ENCODE results near the gene OTOP3. TPM values are rescaled to one million over a fixed set of nuclear protein-coding genes. Genes with fewer than 3 reads are reported as not detected.

Gene OTOP3
- total and polyA plus RNA-seq, 2 donors (not counting 3 experiments of a cell fraction or from before 2014, with no cell fraction given): not detected

DNA sequence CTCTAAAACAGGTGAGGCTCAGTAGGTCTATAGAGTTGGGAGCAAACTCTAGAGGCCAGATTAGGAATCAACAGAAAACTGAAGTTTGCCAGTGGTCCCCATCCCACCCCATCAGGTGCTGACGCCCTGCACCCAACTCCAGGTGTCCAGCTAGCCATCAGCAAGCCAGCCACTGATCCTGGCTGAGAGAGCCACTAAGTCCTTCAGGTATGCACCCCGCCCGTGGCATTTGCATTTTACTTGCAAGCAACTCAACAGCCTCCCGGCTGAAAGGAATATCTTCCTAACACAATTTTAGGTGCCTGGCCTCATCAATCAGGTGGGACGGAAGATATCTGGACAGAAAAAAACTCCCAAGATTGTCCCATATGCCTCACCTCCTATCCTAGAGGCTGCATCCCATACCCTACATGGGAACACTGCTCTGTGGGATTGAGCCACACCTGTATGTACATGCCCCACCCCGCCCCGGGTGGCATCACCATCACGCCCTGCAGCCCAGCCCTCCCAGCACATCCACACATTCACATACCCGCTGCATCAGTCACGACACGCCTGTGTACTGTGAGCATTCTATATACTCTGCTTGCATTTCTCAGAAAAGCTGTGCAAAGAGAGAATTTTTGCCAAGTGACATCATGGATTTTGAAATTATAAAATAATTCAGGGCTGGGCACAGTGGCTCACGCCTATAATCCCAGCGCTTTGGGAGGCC is 8.3 kb downstream of the OTOP3 start:
- H3K27ac ChIP-seq (ENCODE audit: insufficient read depth, low read depth, low read length): no peak overlapping the region
- no peaks in the 10 kb centered on the region for H3K79me2 ChIP-seq (ENCODE audit: control insufficient read depth, insufficient read depth, low read length)
- H3K4me1 ChIP-seq (ENCODE audit: control insufficient read depth, extremely low read depth, insufficient read depth, low read length): no peaks in the 10 kb centered on the region
- no peaks in the 10 kb centered on the region for H3K36me3 ChIP-seq (ENCODE audit: control insufficient read depth in 2 of 2, extremely low read depth in 1 of 2, insufficient read depth in 2 of 2, low read length in 2 of 2)
- H3K4me2 ChIP-seq (ENCODE audit: insufficient read depth, low read length): no peak overlapping the region
- dilution Hi-C loops (cut with MboI; ENCODE audit: extremely low pct_ligation_motif_present, low sequenced_read_pairs): no loop called here
- no peak overlapping the region for H3K9ac ChIP-seq (replicated peaks; ENCODE audit: extremely low read depth, insufficient read depth, low read length)
- BruUV-seq (replicated peaks): no TSS peak
- DNase-seq (ENCODE audit: low read depth, low spot score): no peak
- intact Hi-C loops (cut with micrococcal nuclease): no loop called here
- ChIA-PET CTCF (interaction anchor here (1.7 kb wide), 1 partner anchor 10 kb away, joined by 5 read pairs; no protein-coding TSS in a partner anchor), POLR2A (interaction anchor here (0.8 kb wide), 1 partner anchor 14 kb away, joined by 3 read pairs; no protein-coding TSS in a partner anchor)
- no peak overlapping the region for H3K4me3 ChIP-seq (replicated peaks in 1 of 3; ENCODE audit: insufficient read depth in 1 of 3, low read depth in 1 of 3, low read length in 3 of 3)
- H3K9me1 ChIP-seq (replicated peaks; ENCODE audit: control insufficient read depth, extremely low read depth, insufficient read depth, low read length): no peaks in the 10 kb centered on the region
- no peaks in the 10 kb centered on the region for H4K20me1 ChIP-seq (replicated peaks; ENCODE audit: control insufficient read depth, extremely low read depth, insufficient read depth, low read length)
- H2AFZ ChIP-seq (ENCODE audit: low read depth, low read length): no peak overlapping the region
- no peak for FAIRE-seq
- no peaks in the 10 kb centered on the region for H3K9me3 ChIP-seq (replicated peaks; ENCODE audit: control insufficient read depth, insufficient read depth, low read length)
- H3K27me3 ChIP-seq (ENCODE audit: control insufficient read depth in 2 of 2, insufficient read depth in 2 of 2, low read length in 2 of 2): peaks cover 0 to 2% of the 10 kb centered on the region in 2 experiments
- TF ChIP-seq MYC (IDR thresholded peaks at IDR 0.05; ENCODE audit: low read depth, low read length) (no peak), GATA2 (IDR thresholded peaks at IDR 0.05; ENCODE audit: insufficient read depth, insufficient read length, low read depth, low read length) (no peak), POLR2A (IDR thresholded peaks at IDR 0.05; ENCODE audit: low read depth, low read length) (no peak), EZH2 (IDR thresholded peaks at IDR 0.05; ENCODE audit: borderline replicate concordance, low read depth, low read length, severe bottlenecking) (no peak), FOS (IDR thresholded peaks at IDR 0.05; ENCODE audit: borderline replicate concordance, insufficient read depth, low read length) (no peak), POLR2AphosphoS5 (IDR thresholded peaks at IDR 0.05; ENCODE audit: insufficient read depth, low read depth, low read length) (no peak), JUN (IDR thresholded peaks at IDR 0.05; ENCODE audit: borderline replicate concordance, insufficient read depth, insufficient read length, low read depth) (no peak)
- TF ChIP-seq, protein P1, sequence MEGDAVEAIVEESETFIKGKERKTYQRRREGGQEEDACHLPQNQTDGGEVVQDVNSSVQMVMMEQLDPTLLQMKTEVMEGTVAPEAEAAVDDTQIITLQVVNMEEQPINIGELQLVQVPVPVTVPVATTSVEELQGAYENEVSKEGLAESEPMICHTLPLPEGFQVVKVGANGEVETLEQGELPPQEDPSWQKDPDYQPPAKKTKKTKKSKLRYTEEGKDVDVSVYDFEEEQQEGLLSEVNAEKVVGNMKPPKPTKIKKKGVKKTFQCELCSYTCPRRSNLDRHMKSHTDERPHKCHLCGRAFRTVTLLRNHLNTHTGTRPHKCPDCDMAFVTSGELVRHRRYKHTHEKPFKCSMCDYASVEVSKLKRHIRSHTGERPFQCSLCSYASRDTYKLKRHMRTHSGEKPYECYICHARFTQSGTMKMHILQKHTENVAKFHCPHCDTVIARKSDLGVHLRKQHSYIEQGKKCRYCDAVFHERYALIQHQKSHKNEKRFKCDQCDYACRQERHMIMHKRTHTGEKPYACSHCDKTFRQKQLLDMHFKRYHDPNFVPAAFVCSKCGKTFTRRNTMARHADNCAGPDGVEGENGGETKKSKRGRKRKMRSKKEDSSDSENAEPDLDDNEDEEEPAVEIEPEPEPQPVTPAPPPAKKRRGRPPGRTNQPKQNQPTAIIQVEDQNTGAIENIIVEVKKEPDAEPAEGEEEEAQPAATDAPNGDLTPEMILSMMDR (IDR thresholded peaks at IDR 0.05; ENCODE audit: extremely low read depth in 1 of 2, insufficient read depth in 1 of 2, low read depth in 1 of 2, low read length in 2 of 2): no peak
- TF ChIP-seq, protein P2, sequence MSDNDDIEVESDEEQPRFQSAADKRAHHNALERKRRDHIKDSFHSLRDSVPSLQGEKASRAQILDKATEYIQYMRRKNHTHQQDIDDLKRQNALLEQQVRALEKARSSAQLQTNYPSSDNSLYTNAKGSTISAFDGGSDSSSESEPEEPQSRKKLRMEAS (IDR thresholded peaks at IDR 0.05; ENCODE audit: insufficient read depth, insufficient read length): no peak

All from endothelial cell of umbilical vein (primary cell).